ENCODE measurements around the gene SRI.
"Not testable (repeated sequence)": the region's sequence is repeated elsewhere in the genome, so short reads cannot be mapped to it uniquely, and the experiment has no call there.

Gene SRI

DNA sequence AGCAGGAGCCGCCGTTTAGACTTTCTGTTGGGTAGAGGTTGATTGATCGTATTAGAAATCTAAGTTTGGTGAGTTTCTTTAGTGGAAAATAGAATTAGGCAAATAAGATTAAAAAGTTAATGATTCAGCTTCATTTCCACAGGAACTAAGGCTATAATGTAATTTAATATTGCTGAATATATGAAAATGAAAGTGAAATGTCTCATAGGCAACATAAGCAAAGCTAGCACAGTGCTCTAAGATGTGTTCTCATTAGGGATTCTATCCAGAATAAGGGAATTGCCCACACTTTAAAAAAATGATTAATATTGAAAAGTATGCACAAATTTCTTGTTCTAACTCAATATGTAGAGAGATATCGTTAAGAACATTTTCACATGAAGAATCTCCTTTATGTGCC lies 47.0 kb downstream of the SRI start:
- no peak for DNase-seq

DNA sequence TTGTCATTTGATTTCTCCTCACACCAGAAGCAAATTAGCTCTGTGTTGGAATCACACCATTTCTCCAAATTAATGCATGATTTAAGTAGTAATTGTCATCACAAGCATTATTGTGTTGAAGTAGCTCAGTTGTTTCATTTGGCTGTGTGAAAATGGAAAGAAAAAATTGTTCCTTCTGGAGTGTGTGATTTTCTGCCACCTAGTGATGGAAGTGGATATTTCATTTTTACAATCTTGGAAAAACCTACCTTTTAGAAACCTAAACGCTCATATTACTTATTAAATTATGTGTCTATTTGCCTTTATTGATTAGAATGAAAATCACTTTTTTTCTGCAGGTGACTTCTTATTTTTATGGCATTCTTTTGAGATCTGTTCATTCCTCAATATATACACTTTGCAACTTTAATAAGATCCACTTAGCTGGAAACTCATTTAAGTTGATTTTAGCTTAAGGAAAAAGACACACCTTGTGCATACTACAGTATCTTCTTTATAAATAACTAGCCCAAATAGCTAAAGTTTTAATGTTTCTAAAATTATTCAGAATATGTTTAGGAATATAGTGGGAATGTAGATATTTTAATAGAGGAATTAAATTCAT lies 50.0 kb downstream of the SRI start:
- peak in 1 of 2 donors; percentile 8 for DNase-seq

DNA sequence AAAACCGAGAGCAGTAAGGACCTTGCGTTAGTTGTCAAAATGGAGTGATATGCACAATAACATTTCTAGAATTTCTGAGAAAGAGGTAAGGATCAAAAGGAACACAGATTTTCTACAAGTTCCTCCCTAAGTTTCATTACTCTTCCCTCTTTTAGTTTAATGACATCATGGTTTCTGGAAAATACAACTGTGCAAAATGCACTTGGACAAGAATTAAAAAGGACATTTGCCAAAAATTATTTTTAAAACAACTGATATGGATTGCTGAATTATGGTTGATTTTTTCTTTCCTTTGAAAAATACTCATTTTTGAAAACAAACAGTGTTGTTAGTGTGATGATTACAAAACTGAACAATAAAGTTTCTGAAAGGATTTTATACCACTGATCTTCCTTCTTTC lies 52.1 kb downstream of the SRI start:
- DNase-seq, result no peak

DNA sequence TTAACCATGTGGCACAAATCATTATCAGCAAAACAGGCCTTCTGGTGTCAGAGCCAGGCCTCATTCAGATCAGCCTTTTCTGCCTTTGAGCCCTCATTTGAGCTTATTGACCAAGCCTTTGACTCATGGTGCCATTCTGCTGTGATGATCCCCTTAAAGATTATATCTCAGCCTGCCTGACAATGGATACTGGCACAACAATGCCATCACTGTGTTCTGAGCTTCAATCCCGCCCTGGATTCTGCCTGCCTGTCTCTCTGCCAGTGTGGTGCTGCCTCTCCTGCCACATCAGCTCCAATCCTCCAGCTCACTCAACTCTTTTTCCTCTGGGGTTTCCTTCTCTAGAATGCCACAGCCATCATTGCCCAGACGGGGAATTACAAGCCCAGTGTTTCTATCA lies 52.6 kb downstream of the SRI start:
- no peak for DNase-seq

DNA sequence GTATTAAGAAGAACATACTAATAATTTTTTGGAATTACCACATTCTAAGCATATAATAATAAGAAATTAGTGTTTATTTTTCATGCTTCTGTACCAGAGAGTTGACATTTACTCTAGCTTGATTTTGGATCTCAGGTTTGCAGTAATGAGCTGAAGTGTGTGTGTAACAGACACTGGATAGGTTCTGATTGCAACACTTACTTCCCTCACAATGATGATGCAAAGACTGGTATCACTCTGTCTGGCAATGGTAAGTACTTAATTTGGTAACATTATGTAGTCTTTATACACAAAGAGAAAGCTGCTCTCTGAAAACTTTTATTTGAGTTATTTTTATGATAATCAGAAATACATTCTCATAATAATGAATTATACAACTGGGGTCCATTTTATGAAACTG lies 54.1 kb downstream of the SRI start:
- no peak for DNase-seq

DNA sequence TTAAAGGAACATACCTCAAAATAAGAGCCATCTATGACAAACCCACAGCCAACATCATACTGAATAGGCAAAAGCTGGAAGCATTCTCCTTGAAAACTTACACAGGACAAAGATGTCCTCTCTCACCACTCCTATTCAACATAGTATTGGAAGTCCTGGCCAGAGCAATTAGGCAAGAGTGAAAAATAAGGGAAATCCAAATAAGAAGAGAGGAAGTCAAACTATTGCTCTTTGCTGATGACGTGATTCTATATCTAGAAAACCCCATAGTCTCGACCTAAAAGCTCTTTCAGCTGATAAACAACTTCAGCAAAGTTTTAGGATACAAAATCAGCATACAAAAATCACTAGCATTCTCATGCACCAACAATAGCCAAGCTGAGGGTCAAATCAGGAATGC lies 60.1 kb downstream of the SRI start:
- not testable (repeated sequence) for DNase-seq

DNA sequence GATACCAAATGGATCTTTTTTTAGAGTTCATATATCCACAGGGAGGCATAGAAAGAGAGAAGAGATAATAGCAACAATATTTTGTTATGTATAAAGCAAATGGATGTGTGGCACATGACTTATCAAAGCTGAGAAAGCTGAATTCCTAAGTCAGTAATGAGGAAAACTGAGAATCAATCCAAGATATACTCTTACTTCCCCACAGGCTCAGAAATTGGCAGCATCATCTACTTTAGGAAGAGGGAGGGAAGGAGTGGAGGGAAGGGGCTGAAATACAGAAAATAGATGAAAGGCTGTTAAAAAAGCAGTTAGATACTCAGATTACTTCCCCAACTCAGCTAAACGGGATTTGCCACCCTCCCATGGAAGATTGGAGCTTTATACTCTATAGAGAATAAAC lies 63.5 kb downstream of the SRI start:
- no peak for DNase-seq

DNA sequence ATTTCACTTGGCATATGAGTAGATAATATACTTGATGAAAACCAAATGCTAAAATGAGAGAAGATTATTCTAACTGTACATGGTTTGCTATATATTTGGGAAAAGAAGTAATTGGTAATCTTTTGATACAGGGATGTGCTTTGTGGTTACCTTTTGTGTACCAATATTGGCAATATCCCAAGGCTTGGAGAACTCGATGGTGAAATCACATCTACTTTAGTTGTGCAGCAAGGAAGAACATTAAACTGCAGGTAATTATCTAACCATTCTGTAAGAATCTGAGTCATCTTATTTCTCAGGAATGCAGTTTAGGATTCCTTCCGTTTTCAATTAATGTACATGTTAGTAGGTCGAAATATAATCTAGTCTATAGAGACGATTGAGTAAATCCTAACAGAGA lies 64.1 kb downstream of the SRI start:
- DNase-seq, result no peak
